WI38 (cell line): ENCODE measurements around the gene RXYLT1.
A peak's percentile ranks its signal among the peaks of the same experiment; 100 is the strongest.
"Not testable (repeated sequence)": the region's sequence is repeated elsewhere in the genome, so short reads cannot be mapped to it uniquely, and the experiment has no call there.

Source experiments
- H3K4me3 ChIP-seq: 2 replicates; pipeline ENCODE4 v1.5.1; 2011; ENCODE audit warnings: low read depth, mild to moderate bottlenecking, control low read depth, low read length
- CTCF ChIP-seq: IDR thresholded peaks from 2 replicates; pipeline ENCODE4 v1.5.1; 2012; ENCODE audit warnings: low read depth, mild to moderate bottlenecking, control low read depth, low read length

The RXYLT1 gene

GRCh38 chr12:63779498-63780481, at the start of gene RXYLT1:
Gene RXYLT1, plus strand, starts transcription at chr12:63779909. Its CDS starts 52 bp downstream, at chr12:63779961.
- peak within 1 kb of the TSS; percentile 89 for H3K4me3 ChIP-seq
- TF ChIP-seq CTCF = no peak

DNA sequence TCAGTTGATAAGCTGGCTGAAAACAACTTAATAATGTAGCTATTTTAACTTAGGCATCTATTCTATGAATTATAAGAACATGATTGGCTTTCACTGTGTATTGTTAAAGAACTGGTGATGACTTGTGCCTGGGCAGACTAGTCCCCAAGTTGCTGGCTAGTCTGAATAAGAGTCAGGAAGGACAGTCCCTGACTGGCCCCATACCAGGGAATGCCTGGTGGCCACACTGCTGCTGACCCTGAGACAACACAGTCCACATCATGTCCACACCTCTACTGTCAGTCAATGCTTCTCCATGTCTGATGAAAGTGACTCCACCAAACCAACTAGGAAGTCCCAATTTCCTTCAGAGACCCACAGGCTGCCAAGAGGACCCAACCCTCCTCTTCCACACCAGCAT, 46.9 kb upstream of the RXYLT1 start:
- not testable (repeated sequence) for H3K4me3 ChIP-seq

- H3K4me3 ChIP-seq = not testable (repeated sequence)
These were observed 46.1 kb upstream of the RXYLT1 start for GRCh38 chr12:63733585-63733984.

GRCh38 chr12:63740551-63740950, 39.2 kb upstream of the RXYLT1 start:
- not testable (repeated sequence) for H3K4me3 ChIP-seq

DNA sequence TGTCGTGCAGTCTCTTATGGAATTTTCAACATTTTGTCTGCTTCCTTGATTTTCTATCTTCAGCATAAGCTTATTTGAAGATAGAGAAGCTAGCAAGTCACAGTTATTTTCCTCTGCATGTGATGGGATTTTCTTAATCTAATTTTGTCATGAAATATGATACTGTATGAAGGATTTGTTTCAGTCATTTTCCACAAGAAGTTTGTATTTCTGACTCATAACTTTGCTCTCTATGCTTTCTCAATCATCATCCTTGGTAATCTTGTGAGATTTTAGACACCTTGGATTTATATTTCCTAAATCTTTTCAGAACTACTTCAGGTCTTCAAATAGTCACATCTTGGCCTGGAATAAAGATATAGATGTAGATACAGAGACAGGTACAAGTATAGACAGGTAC, 38.3 kb upstream of the RXYLT1 start:
- H3K4me3 ChIP-seq = not testable (repeated sequence)

- H3K4me3 ChIP-seq = not testable (repeated sequence)
These were observed 35.6 kb upstream of the RXYLT1 start for GRCh38 chr12:63744110-63744509.

DNA sequence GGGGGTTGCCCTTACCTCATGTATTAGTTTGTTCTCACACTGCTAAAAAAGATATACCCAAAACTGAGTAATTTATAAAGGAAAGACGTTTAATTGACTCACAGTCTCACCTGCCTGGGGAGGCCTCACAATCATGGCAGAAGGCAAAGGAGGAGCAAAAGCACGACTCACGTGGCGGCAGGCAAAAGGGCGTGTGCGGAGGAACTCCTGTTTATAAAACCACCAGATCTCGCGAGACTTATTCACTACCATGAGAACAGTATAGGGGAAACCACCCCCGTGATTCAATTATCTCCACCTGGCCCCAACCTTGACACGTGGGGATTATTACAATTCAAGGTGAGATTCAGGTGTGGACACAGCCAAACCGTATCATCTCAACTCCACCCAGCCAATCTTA, 33.2 kb upstream of the RXYLT1 start:
- not testable (repeated sequence) for H3K4me3 ChIP-seq

GRCh38 chr12:63747136-63747535, 32.6 kb upstream of the RXYLT1 start:
- not testable (repeated sequence) for H3K4me3 ChIP-seq

DNA sequence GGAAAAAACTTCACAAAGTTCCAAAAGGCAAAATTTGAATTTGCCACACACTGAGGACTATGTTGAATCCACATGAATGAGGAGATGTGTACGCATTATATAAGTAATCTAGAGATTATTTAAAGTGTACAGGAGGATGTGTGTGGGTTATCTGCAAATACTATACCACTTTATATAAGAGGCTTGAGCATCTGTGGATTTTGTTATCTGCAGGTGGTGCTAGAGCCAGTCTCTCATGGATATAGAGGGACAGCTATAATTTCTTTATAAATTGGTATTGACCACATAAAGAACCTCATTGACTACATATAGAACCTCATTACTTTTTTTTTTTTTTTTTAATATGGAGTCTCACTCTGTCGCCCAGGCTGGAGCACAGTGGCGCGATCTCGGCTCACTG, 32.2 kb upstream of the RXYLT1 start:
- no peak overlapping the region for H3K4me3 ChIP-seq
- TF ChIP-seq CTCF = no peak

DNA sequence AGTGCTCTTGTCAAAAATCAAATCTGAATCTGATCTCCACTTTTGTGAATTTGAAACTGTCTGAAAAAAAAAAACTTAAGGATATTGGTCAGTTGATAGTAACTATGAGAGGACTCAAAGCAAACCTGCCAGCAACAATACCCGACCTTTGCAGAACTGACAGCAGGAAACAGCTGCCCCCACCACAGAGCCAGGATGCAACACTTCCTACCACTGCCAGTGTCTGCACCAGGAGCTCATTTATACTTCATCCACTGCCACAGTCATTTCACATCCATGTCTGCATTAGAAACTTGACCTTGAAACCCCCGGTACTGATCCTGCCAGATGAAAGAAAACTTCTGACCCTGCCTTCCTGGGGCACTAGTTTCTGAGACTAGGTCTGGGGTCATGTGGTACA, 27.4 kb upstream of the RXYLT1 start:
- H3K4me3 ChIP-seq = no peak overlapping the region
- no peak for TF ChIP-seq CTCF

DNA sequence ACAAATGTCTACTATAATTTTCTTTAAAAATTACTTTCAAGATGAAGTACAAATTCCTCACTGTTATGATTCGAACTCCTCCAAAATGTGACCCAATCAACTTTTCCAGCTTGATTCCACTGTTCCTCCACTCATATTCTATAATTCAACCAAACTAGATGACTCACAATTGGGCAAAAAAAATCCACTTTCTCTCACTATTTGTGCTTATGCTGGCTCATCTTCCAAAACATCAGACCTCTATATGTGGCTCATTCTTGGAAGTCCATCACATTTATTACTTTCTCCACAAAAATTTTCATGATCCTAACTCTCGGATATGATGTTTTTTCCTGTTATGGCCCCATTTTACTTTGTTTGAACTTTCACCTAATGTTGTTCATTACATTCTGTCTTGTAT, 26.9 kb upstream of the RXYLT1 start:
- H3K4me3 ChIP-seq = no peak overlapping the region
- TF ChIP-seq CTCF = no peak
